Skin of body (tissue), 2 donors: ENCODE measurements around the gene TEX29. TPM values are rescaled to one million over a fixed set of nuclear protein-coding genes. Genes with fewer than 3 reads are reported as not detected.

Source experiments
- DNase-seq: peaks from one replicate; lab custom pipeline; 2025; lab: John Stamatoyannopoulos, UW
- total RNA-seq: library from RNA; depleted of rRNA; stranded (reverse); fragments of >200 nt; gene quantifications from one replicate; pipeline ENCODE4 v1.2.3, GENCODE V29; 2014

The TEX29 gene
- total RNA-seq, 1 donor from 2014 or later, result 0.49 TPM

DNA sequence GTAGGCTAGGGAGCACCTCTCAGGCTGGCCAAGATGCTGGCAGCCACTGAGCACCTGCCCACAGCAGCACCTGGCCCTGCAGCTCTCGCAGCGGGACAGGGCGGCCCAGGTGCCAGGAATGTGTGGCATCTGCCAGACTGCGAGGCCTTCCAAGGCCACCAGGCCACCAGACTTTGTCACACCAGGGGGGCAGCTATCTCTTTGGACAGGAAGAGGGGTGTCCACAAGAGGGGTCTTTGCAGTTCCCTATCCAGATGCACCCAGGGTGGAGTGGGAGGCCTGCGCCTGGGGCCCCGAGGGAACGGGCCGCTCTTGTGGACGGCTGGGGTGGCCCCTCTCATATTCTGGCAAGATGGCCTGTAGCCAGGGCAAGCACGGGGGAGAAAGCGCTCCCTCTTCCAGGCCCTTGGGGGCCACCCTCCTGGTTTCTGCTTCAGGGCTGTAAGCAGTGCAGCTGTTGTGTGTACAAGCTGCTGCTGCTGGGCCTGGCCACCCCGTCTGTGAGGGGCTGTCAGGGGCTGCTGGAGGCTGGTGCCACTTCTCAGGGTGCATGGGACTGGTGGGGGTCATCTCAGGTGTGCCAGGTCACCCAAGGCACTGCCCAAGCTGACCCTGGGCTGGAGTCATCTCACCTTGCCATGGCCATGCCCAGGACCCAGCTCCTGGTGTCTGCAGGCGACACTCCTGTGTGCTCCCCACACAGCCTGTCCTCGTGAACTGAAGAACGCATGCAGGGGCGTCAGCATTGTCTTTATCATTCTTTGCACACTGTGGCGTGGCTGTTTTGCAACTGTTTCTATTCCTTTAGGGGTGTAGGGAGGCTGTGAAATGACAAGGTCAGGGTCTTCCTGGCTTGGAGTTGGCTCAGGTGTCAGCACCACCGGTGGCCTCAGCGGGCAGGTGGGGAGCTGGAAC is 1.8 kb downstream of the TEX29 start:
- DNase-seq, result no peak

DNA sequence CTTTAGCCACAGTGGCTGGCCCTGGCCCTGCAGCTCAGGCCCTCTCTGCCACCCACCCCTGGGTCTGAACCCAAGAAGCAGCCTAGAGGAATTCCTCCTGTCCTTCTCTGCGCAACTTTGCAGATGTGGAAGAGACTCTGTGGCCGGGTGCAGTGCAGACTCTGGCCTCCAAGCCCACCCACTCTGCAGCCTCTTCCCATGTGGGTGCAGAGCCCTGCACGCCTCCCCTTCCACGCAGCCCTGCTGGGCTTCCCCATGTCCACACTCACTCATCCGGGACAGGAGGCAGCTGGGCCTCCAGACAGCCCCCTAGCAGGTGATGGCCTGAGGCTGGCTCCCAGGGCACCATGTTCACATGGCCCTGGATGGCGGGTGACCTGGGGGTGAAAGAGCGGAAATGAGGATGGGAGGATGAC is 2.5 kb downstream of the TEX29 start:
- DNase-seq, result no peak

DNA sequence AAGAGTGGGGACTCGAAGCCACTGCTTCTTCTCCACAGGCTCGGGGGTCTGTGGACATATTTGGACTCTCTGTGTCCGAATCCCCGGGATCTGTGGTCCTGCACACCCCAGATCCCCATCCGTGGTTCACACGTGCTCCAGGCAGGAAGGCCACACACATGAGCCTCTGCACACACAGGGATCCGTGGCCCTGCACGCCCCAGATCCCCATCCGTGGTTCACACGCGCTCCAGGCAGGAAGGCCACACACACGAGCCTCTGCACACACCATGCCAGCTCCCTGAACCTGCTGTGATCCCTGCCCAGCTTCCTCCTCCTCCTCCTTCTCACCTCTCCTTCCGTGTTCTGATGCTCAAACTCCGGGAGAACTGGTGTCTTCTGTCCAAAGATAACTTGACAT is 3.1 kb downstream of the TEX29 start:
- DNase-seq, result no peak

DNA sequence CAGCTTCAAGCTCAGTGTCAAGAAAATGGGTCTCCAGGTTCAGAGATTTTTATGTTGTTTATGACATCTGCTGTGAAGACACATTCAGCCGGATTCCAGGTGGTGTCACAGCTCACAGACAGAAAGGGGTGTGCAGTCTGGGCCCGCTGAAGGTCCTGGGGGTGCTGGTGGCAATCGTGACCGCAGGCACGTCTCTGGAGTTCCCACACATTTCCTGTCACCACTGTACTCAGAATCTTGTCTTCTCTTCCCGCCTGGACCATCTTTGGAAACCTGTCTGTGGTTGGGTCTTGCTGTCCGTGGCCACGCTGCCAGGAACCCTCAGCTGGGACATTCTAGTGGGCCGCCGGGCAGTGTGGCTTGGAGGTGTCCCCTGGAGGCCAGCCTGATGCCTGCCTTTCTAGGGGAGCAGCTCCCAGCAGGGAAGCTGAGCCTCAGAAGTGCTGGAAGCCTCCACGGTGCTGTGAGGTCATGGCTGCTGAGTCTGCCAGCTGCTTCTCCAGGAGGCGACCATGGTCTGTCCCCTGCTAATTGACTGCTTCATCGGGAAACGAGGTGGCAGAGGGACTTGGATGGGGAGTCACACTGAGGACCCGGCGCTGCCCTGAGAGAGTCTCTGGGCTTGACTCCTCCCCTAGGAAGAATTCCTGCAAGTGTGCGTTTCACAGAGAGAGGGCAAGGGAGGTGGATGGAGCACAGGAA is 3.7 kb downstream of the TEX29 start:
- no peak for DNase-seq

DNA sequence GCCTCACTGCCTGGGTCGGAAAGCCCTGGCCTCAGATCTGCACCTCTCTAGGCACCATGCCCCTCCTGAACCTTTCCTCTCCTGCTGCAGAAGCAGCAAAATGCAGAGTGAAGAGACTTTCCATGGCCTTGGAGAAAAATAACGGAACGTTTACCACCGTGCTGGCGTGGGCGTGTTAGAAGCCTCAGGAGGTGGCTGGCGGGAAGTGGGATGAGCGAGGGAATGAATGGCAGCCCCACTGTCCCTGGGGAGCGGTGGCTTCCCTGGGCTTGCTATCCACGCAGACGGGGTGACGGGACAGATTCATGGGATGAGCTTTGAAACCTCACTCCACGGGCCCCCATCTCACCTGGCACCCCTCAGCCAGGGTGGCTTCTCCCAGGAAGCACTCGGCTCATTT is 4.3 kb downstream of the TEX29 start:
- DNase-seq, result no peak

DNA sequence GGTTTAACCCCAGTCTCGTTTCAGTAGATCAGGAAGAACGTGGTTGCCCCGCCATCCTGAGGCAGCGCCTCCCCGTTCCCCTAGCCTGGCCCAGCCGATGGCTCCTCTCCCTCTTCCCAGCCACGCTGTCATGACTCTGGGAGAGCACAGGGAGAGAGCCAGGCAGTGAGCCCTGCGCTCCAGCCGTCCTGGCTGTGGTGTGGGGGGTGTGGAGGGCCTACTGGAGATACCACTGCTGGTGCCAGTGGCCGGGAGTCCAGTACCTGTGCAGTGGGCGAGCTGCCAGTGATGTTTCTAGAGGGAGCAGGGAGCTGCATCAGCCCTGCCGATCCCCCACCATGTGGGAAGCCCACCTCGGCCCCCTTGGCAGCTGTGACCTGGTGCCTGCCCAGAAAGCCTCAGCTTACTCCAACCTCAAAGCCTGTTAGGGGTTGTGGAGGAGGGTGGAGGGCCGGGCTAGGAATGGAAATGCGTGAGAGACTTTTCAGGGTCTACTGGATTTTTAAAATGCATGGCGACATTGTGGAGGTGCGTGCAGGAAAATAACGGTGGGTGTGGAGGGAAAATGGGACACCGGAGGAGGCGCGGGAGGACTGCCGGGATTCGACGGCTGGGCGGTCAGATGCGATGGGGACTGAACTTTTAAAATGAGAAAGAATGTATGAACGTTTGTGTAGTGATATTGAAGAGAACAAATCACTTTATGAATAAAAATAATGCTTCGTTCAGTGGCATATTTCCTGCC is 4.9 kb downstream of the TEX29 start:
- DNase-seq, result no peak

DNA sequence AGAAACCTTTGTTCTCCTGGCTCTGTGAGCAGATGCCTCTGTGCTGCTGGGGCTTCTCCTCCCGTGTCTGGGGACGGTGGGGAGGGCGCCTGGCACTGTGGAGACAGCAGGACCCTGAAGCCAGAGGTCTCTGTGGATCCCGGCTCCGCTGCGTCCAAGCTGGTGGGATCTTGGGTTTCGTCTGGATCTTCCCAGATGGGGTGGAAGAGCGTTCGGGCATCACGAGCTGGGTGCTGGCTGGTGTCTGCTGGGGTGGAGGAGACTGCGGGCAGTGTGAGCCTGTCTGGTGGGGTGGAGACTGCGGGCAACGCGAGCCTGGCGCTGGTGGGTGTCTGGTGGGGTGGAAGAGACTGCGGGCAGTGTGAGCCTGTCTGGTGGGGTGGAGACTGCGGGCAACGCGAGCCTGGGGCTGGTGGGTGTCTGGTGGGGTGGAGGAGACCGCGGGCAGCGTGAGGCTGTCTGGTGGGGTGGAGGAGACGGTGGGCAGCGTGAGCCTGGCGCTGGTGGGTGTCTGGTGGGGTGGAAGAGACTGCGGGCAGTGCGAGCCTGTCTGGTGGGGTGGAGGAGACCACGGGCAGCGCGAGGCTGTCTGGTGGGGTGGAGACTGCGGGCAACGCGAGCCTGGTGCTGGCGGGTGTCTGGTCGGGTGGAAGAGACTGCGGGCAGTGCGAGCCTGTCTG is 5.6 kb downstream of the TEX29 start:
- DNase-seq, result no peak

DNA sequence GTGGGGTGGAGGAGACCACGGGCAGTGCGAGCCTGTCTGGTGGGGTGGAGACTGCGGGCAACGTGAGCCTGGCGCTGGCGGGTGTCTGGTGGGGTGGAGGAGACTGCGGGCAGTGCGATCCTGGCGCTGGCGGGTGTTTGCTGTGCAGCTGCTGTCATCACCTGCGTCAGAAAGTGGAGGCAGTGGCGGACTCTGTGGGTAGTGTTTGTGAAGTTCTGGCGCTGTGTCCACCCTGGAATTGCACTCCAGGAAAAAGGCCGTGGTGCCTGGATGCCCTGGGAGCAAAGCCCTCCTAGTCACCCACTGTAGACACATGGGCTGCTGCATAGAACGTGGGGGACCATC is 6.2 kb downstream of the TEX29 start:
- no peak for DNase-seq

DNA sequence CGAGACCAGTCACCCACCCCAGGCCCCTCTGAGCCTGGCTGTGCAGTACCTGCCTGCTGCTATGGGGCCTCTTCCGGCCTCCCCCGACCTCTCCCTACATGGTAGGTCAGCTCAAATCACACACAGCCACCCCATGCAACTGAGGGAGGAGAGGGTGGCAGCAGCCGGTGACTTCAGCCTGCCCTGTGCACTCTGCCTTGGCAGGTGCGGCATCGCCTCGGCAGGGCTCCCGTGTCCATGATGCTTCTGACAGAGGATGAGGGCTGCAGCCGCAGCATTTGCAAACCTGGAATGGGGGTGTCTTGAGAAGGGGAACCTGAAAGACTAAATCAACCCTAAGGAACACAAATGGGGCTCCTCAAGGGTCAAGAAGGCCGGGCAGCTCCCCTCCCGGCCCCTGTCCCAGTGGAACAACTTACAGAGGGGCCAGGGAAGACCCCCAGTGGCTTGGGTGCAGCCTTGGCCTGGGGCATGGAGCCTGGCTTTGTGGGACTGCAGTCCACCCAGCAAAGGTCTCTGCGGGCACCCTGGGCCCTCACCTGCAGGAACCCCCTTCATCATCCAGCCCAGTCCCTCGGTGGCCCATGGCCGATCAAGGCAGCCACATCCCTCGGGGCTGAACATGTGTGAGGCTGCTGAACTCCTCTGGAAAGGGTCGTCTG is 6.7 kb downstream of the TEX29 start:
- DNase-seq, result no peak

DNA sequence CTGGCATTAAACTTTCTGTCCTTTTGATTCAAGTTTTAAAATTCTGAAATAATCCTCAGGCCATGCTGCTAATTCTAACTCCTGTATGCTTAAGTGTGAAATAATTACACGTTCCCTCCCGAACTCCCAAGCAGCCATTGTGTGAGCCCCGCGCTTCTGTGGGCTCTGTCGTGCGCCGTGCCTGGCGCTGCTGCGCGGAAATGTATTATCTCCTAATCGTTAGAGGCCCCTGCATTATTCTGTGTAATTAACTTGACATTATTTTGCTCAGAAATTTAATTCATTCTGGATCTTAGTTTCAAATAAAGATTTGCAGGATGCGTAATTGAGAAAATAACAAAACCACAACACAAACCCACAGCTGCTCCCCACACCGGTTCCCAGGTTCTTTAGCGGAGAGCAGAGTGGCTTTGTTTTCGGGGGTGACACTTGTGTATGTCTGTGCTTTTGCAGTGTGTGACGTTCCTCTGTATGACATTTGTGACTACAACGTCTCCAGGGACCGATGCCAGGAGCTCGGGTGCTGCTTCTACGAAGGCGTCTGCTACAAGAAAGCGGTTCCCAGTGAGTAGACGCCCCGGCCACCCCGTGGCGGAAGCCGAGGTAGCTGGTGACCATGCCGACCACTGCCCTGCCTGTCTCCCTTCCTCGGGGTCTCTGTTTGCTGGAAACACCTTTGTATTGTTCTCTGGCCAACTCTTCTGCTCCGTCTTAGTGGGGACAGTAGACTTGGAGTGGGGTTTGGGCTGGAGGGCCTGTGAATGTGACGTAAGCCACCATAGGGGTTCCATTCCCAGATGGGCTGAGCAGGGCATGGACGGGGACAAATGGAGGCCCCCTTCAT is 7.5 kb downstream of the TEX29 start:
- DNase-seq, result no peak

DNA sequence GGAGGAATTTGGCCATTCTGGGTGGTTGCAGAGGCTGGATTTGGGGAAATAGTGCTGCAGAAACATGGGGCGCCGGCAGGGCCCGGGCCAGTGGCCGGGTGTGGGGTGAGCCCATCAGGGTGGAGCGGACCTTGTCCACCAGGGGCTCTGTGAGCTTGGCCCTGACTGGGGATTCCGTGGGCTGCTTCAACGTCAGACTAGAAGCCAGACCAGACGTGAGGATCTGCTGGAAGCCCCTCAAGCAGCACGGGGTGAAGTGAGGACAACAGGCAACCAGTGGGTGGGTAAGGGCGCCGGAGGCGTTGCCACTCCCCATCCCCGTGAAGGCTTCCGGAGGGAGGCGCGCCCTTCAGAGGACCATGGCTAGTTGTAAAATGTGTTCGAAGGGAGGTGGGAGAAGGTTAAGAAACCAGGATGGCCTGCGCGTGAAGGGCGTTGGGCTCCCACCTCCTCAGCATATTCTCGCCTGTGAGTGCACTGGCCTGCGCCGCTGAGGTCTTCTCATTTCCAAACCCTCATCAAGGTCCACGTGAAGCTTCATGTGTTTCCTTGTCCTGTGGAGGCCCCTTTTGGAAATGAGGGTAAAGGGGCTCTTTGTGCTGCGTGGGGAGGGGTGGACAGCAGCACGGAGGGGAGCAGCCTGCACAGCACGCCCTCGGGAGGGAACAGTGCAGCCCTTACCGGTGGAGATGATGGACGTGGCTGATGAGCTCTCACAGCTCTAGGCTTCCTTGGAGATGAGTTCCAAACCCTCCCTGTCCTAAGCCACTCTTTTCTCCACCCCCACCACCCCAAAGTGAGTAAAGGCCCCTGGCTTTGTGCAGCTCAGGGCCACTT is 8.3 kb downstream of the TEX29 start:
- no peak for DNase-seq

DNA sequence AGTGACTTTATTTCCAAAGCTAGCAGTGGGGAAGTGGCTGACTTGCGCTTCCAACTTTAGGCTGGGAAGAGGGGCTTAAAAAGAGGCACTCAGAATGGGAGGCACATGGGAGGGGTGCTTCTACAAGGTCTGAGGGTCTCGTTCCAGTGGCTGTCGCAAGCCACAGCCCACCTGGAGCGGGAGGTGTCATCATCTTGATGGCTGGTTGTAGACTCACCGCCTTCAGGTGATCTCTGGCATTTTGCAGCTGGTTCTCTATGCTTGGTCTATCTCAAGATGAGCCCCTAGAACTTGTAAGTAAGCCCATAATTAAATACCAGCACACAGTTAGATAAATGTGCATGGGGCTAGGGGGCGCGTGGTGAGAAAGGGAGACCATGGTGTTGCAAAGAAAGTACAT is 9.2 kb downstream of the TEX29 start:
- DNase-seq, result no peak

DNA sequence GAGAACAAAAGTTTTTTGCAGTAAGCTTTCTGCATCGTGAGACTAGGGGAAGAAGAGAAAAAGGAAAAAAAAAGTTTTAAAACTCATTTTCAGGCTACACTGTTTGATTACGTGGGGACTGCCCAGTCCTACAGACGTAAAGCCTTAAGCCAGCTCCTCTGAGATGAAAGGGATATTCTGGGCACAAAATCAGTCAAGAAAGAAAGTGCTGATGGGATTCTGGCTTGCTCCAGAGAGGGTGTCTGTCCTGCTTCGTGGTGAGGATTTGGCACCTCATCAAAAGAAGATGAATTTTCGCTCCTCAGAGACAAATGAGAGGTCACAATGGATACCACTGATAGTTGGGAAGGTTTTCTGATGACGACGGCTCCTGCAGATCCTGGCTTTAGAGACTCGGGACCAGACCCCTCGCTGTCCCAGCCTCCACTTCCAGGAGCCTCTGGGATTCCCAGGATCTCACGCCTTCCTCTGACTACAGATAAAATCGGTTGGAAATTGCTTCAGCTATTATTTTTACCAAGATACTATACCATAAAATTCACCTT is 9.7 kb downstream of the TEX29 start:
- DNase-seq, result no peak

DNA sequence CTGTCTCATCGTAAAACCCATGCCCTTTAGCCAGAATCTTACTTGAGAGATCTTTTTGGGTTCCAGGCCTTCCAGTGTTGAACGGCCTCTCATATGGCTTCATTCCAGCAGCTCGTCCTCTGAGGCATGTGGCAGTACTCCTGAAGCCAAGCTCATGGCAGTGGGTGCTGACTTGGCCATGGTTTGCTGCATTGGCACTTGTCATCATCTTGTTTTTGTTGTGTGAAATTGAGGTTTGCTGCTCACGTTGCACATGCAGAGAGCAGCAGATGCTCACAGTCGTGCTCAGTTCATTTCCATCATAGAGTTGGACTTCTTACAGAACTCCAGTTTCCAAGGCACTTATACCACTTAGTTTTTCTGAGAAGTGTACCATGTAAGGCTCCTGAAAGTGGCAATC is 14.9 kb downstream of the TEX29 start:
- DNase-seq, result no peak

DNA sequence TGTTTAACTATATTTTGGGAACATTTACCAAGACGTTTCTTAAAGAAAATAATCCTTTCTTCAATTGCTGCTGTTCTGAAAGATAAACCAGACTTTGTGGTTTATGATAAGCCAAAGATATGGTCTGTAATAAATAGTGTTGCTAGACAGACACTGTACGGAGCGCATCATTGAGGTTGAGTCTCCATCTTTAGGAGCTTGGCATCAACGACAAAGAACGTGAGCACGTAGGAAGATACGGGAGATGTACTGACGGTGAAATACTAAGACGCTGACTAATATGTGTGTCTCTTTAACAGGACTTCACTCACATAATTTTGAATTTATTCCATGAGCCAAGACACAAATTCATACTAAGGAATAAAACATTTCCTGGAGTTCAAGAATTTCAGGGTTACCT is 16.2 kb downstream of the TEX29 start:
- no peak for DNase-seq

DNA sequence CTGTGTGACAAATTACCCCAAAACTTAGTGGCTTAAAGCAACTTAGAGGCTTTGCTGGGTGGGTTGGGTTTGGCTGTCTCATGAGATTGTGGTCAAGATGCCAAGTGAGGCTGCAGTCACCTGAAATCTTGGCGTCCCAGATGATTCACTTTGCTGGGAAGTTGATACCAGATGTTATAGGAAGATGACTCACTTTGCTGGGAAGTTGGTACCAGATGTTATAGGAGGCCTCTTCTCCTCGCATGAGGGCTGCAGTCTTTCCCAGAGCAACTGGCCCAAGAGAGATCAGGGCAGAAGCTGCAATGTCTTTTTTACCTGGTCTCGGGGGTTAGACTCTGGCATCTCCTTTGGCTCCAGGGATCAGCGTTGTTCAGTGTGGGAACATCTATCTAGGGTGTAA is 16.8 kb downstream of the TEX29 start:
- peak; percentile 3 for DNase-seq

DNA sequence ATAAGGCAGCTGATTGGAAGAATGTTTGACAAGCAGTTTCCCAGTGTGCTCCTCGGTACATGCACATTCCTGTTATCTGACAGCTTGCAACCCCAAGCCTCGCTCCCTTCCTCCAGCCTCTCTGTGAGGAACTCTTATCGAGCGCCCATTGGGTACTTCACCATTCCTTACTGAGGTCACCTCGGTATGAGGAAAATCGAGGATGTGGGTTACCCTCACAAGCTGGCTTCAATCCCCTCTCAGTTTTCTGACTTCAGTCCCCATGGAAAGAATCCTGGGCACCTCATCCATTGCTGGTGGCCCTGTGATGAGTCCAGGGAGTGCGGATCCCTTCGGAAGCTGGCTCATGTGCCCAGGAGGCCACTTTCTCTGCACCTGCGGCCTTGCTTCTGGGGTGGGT is 17.3 kb downstream of the TEX29 start:
- no peak for DNase-seq

DNA sequence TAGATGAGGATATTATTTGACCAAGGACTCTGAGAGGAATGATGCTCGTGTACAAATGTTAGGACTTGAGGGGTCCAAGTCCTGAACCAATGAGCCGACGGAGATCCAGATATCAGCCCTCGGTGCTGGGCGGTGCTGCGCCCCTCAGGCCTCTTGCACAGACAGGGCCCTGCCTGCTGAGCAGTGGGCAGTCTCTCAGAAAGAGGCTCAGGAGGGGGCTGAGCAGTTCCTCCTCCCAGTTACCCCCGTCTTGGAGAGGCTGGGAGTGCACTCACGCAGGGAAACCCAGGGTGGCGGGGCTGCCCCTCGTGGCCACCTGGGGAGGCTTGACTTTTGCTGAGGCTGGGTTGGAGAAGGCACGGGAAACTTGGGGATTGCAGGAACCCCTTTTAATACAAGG is 18.4 kb downstream of the TEX29 start:
- no peak for DNase-seq
